Skeletal muscle tissue (tissue), 4 donors: ENCODE data around the gene TRAF7. TPM values are rescaled to one million over a fixed set of nuclear protein-coding genes. Genes with fewer than 3 reads are reported as not detected.
"Not testable (repeated sequence)": the region's sequence is repeated elsewhere in the genome, so short reads cannot be mapped to it uniquely, and the experiment has no call there.

Experiments
- H3K27ac ChIP-seq: one replicate; pipeline ENCODE4 v1.7.0; 2013; ENCODE audit warnings: mild to moderate bottlenecking, low read depth, low read length, inconsistent platforms
- H3K27me3 ChIP-seq, 3 donors: one replicate each; pipeline ENCODE4 v1.7.0; 2013; ENCODE audit warnings: low read length in 3 of 3; ENCODE audit not compliant: control insufficient read depth in 3 of 3, insufficient read depth in 3 of 3
- H3K36me3 ChIP-seq, 3 donors: one replicate each; pipeline ENCODE4 v1.7.0; 2013; ENCODE audit warnings: low read length in 3 of 3; ENCODE audit not compliant: control insufficient read depth in 3 of 3, insufficient read depth in 3 of 3
- H3K4me1 ChIP-seq, 3 donors: one replicate each; pipeline ENCODE4 v1.7.0; 2013; ENCODE audit warnings: low read length in 3 of 3, mild to moderate bottlenecking in 3 of 3; ENCODE audit not compliant: control insufficient read depth in 3 of 3, insufficient read depth in 3 of 3
- H3K4me3 ChIP-seq, 3 donors: one replicate each; pipeline ENCODE4 v1.7.0; 2013; ENCODE audit warnings: low read length in 3 of 3
- H3K9ac ChIP-seq, 3 donors: one replicate each; pipeline ENCODE4 v1.7.0; 2013; ENCODE audit warnings: low read length in 3 of 3, mild to moderate bottlenecking in 3 of 3, moderate library complexity in 2 of 3, low read depth in 1 of 3
- H3K9me3 ChIP-seq, 3 donors: one replicate each; pipeline ENCODE4 v1.7.0; 2013; ENCODE audit warnings: low read length in 3 of 3; ENCODE audit not compliant: control insufficient read depth in 3 of 3
- total RNA-seq: library from RNA; depleted of rRNA; stranded (reverse); fragments of >200 nt; gene quantifications from one replicate; pipeline ENCODE4 v1.2.3, GENCODE V29; 2014
- donor health status: Osteomylitis.

Gene TRAF7
- total RNA-seq, 1 donor from 2014 or later = 24.0 TPM

GRCh38 chr16:2197765-2198164 lies 42.2 kb downstream of the TRAF7 start:
- peaks cover 0 to 11% (median 5%) of the 10 kb centered on the region in 3 donors for H3K4me1 ChIP-seq
- no peaks in the 10 kb centered on the region for H3K36me3 ChIP-seq
- H3K27ac ChIP-seq = no peak overlapping the region
- H3K27me3 ChIP-seq = peaks cover 38 to 41% (median 41%) of the 10 kb centered on the region in 3 donors
- H3K9me3 ChIP-seq = no peaks in the 10 kb centered on the region
- no peak overlapping the region for H3K4me3 ChIP-seq
- no peak overlapping the region for H3K9ac ChIP-seq

- no peak overlapping the region for H3K27ac ChIP-seq
- peaks cover 38 to 41% (median 41%) of the 10 kb centered on the region in 3 donors for H3K27me3 ChIP-seq
- H3K4me3 ChIP-seq = no peak overlapping the region
- peaks cover 0 to 11% (median 5%) of the 10 kb centered on the region in 3 donors for H3K4me1 ChIP-seq
- H3K9ac ChIP-seq = no peak overlapping the region
- no peaks in the 10 kb centered on the region for H3K9me3 ChIP-seq
- no peaks in the 10 kb centered on the region for H3K36me3 ChIP-seq
These were observed 42.7 kb downstream of the TRAF7 start for GRCh38 chr16:2198283-2198682.

GRCh38 chr16:2199095-2199494 lies 43.5 kb downstream of the TRAF7 start:
- Histone ChIP-seq H3K27ac (no peak overlapping the region), H3K4me1 (peaks cover 0 to 11% (median 5%) of the 10 kb centered on the region in 3 donors), H3K27me3 (peaks cover 30 to 35% (median 32%) of the 10 kb centered on the region in 3 donors), H3K36me3 (no peaks in the 10 kb centered on the region), H3K4me3 (no peak overlapping the region), H3K9me3 (no peaks in the 10 kb centered on the region), H3K9ac (no peak overlapping the region)

- H3K4me3 ChIP-seq = no peak overlapping the region
- H3K9ac ChIP-seq = no peak overlapping the region
- H3K27me3 ChIP-seq = peaks cover 25 to 29% (median 27%) of the 10 kb centered on the region in 3 donors
- peaks cover 2 to 15% (median 7%) of the 10 kb centered on the region in 3 donors for H3K4me1 ChIP-seq
- no peak overlapping the region for H3K27ac ChIP-seq
- H3K36me3 ChIP-seq = no peaks in the 10 kb centered on the region
- no peaks in the 10 kb centered on the region for H3K9me3 ChIP-seq
These were observed 44.1 kb downstream of the TRAF7 start for GRCh38 chr16:2199621-2200139.

- Histone ChIP-seq H3K27ac (no peak overlapping the region), H3K36me3 (no peaks in the 10 kb centered on the region), H3K9me3 (no peaks in the 10 kb centered on the region), H3K4me1 (peaks cover 5 to 13% (median 9%) of the 10 kb centered on the region in 3 donors), H3K4me3 (no peak overlapping the region), H3K27me3 (peaks cover 18 to 22% (median 20%) of the 10 kb centered on the region in 3 donors), H3K9ac (no peak overlapping the region)
These were observed 44.7 kb downstream of the TRAF7 start for GRCh38 chr16:2200313-2200712.

GRCh38 chr16:2203119-2203688 lies 47.6 kb downstream of the TRAF7 start:
- H3K27ac ChIP-seq, H3K9ac ChIP-seq, H3K27me3 ChIP-seq, H3K9me3 ChIP-seq, H3K4me3 ChIP-seq: not testable (repeated sequence)
- peaks cover 19 to 28% (median 25%) of the 10 kb centered on the region in 3 donors for H3K4me1 ChIP-seq
- peaks cover 14 to 17% (median 15%) of the 10 kb centered on the region in 3 donors for H3K36me3 ChIP-seq

- no peaks in the 10 kb centered on the region for H3K9me3 ChIP-seq
- no peaks in the 10 kb centered on the region for H3K27me3 ChIP-seq
- H3K4me1 ChIP-seq = peaks cover 25 to 34% (median 27%) of the 10 kb centered on the region in 3 donors
- peak overlapping the region; percentile 90 for H3K27ac ChIP-seq
- H3K36me3 ChIP-seq = peaks cover 23 to 29% (median 28%) of the 10 kb centered on the region in 3 donors
- H3K4me3 ChIP-seq = peak overlapping the region; percentile 80 to 99 (median 93)
- peak overlapping the region; percentile 94 to 100 (median 98) for H3K9ac ChIP-seq
These were observed 49.0 kb downstream of the TRAF7 start for GRCh38 chr16:2204416-2205103.

GRCh38 chr16:2205104-2205966 lies 49.8 kb downstream of the TRAF7 start, which contains the start of gene MLST8:
TSS of gene MLST8 (plus strand) at chr16:2205454. CDS start at chr16:2206086, 632 bp downstream.
- peaks cover 27 to 35% (median 28%) of the 10 kb centered on the region in 3 donors for H3K36me3 ChIP-seq
- peak within 1 kb of the TSS; percentile 90 for H3K27ac ChIP-seq
- no peaks in the 10 kb centered on the region for H3K27me3 ChIP-seq
- peak within 1 kb of the TSS; percentile 92 to 99 (median 93) for H3K4me3 ChIP-seq
- H3K9me3 ChIP-seq = no peaks in the 10 kb centered on the region
- peak within 1 kb of the TSS; percentile 94 to 100 (median 98) for H3K9ac ChIP-seq
- H3K4me1 ChIP-seq = peaks cover 29 to 42% (median 34%) of the 10 kb centered on the region in 3 donors

GRCh38 chr16:2205967-2206313 lies 50.4 kb downstream of the TRAF7 start:
- peaks cover 27 to 35% (median 28%) of the 10 kb centered on the region in 3 donors for H3K36me3 ChIP-seq
- H3K27ac ChIP-seq = peak overlapping the region; percentile 90
- H3K9me3 ChIP-seq = no peaks in the 10 kb centered on the region
- H3K4me3 ChIP-seq = peak overlapping the region; percentile 92 to 99 (median 93)
- peak overlapping the region; percentile 94 to 100 (median 98) for H3K9ac ChIP-seq
- H3K4me1 ChIP-seq = peaks cover 35 to 48% (median 40%) of the 10 kb centered on the region in 3 donors
- H3K27me3 ChIP-seq = no peaks in the 10 kb centered on the region
